ENCODE data around the gene DBX1. TPM values are rescaled to one million over a fixed set of nuclear protein-coding genes. Genes with fewer than 3 reads are reported as not detected.
"Not testable (repeated sequence)": the region's sequence is repeated elsewhere in the genome, so short reads cannot be mapped to it uniquely, and the experiment has no call there.

DBX1 gene
- total RNA-seq (not detected), polyA plus RNA-seq (not detected)
- long read RNA-seq, donor 1: 0 reads
- long read RNA-seq, donor 2: 0 reads
- long read RNA-seq, donor 3: 0 reads
- long read RNA-seq, donor 4: 0 reads
- long read RNA-seq, donor 5: 0 reads
- long read RNA-seq, donor 6: 0 reads
- long read RNA-seq, donor 7: 0 reads
- long read RNA-seq, donor 8: 0 reads
- long read RNA-seq, donor 9: 0 reads
- long read RNA-seq, donor 10: 0 reads

- no peak within 1 kb of the TSS for H3K27ac ChIP-seq (ENCODE audit: low read depth in 1 of 2, low read length in 1 of 2)
- 10% methylated on average over 30 of the region's 30 CpGs for WGBS
- H3K9me3 ChIP-seq (ENCODE audit: control insufficient read depth in 2 of 2, insufficient read depth in 1 of 2, low read length in 1 of 2): peaks cover 5 to 12% of the 10 kb centered on the region in 2 donors
Observed at GRCh38 chr11:20160425-20161229, at the start of gene DBX1. Gene DBX1, minus strand, starts transcription at chr11:20160475. Its CDS starts 151 bp downstream, at chr11:20160324.

GRCh38 chr11:20208622-20209111 is 48.4 kb upstream of the DBX1 start:
- WGBS: 14% methylated on average over 16 of the region's 16 CpGs
- H3K4me1 ChIP-seq (ENCODE audit: control insufficient read depth in 2 of 2, insufficient read depth in 2 of 2, low read length in 2 of 2): no peaks in the 10 kb centered on the region
- peaks cover 33 to 52% of the 10 kb centered on the region in 2 donors for H3K27me3 ChIP-seq (ENCODE audit: control insufficient read depth in 2 of 2, insufficient read depth in 1 of 2, low read length in 1 of 2)
- no peaks in the 10 kb centered on the region for H3K9me3 ChIP-seq (ENCODE audit: control insufficient read depth in 2 of 2, insufficient read depth in 1 of 2, low read length in 1 of 2)
- no peak overlapping the region for H3K27ac ChIP-seq (ENCODE audit: low read depth in 1 of 2, low read length in 1 of 2)
- no peaks in the 10 kb centered on the region for H3K36me3 ChIP-seq (ENCODE audit: control insufficient read depth in 2 of 2, insufficient read depth in 2 of 2, low read length in 1 of 2)
- no peak for DNase-seq (ENCODE audit: low read depth in 6 of 9, low spot score in 9 of 9)
- H3K4me3 ChIP-seq (ENCODE audit: low read length in 2 of 2): no peak overlapping the region

More at GRCh38 chr11:20160425-20161229, at the start of gene DBX1:
- H3K4me1 ChIP-seq (ENCODE audit: control insufficient read depth in 2 of 2, insufficient read depth in 2 of 2, low read length in 2 of 2): peaks cover 4 to 5% of the 10 kb centered on the region in 2 donors
- H3K27me3 ChIP-seq (ENCODE audit: control insufficient read depth in 2 of 2, insufficient read depth in 1 of 2, low read length in 1 of 2): peaks cover 90 to 100% of the 10 kb centered on the region in 2 donors
- H3K36me3 ChIP-seq (ENCODE audit: control insufficient read depth in 2 of 2, insufficient read depth in 2 of 2, low read length in 1 of 2): no peaks in the 10 kb centered on the region
- H3K4me3 ChIP-seq (ENCODE audit: low read length in 2 of 2): no peak within 1 kb of the TSS
- DNase-seq (ENCODE audit: low read depth in 6 of 9, low spot score in 9 of 9): no peak

GRCh38 chr11:20207781-20208621 is 47.7 kb upstream of the DBX1 start:
- no peaks in the 10 kb centered on the region for H3K36me3 ChIP-seq (ENCODE audit: control insufficient read depth in 2 of 2, insufficient read depth in 2 of 2, low read length in 1 of 2)
- DNase-seq (ENCODE audit: low read depth in 6 of 9, low spot score in 9 of 9): no peak
- no peaks in the 10 kb centered on the region for H3K9me3 ChIP-seq (ENCODE audit: control insufficient read depth in 2 of 2, insufficient read depth in 1 of 2, low read length in 1 of 2)
- WGBS: 12% methylated on average over 33 of the region's 33 CpGs
- no peaks in the 10 kb centered on the region for H3K4me1 ChIP-seq (ENCODE audit: control insufficient read depth in 2 of 2, insufficient read depth in 2 of 2, low read length in 2 of 2)
- H3K27ac ChIP-seq (ENCODE audit: low read depth in 1 of 2, low read length in 1 of 2): no peak overlapping the region
- H3K27me3 ChIP-seq (ENCODE audit: control insufficient read depth in 2 of 2, insufficient read depth in 1 of 2, low read length in 1 of 2): peaks cover 33 to 54% of the 10 kb centered on the region in 2 donors
- no peak overlapping the region for H3K4me3 ChIP-seq (ENCODE audit: low read length in 2 of 2)

GRCh38 chr11:20205807-20206206 is 45.5 kb upstream of the DBX1 start:
- Histone ChIP-seq H3K9me3 (ENCODE audit: control insufficient read depth in 2 of 2, insufficient read depth in 1 of 2, low read length in 1 of 2) (no peaks in the 10 kb centered on the region), H3K4me1 (ENCODE audit: control insufficient read depth in 2 of 2, insufficient read depth in 2 of 2, low read length in 2 of 2) (no peaks in the 10 kb centered on the region), H3K4me3 (ENCODE audit: low read length in 2 of 2) (no peak overlapping the region), H3K27me3 (ENCODE audit: control insufficient read depth in 2 of 2, insufficient read depth in 1 of 2, low read length in 1 of 2) (peaks cover 33 to 61% of the 10 kb centered on the region in 2 donors), H3K27ac (ENCODE audit: low read depth in 1 of 2, low read length in 1 of 2) (no peak overlapping the region), H3K36me3 (ENCODE audit: control insufficient read depth in 2 of 2, insufficient read depth in 2 of 2, low read length in 1 of 2) (no peaks in the 10 kb centered on the region)
- DNase-seq (ENCODE audit: low read depth in 6 of 9, low spot score in 9 of 9): no peak

- H3K27me3 ChIP-seq (ENCODE audit: control insufficient read depth in 2 of 2, insufficient read depth in 1 of 2, low read length in 1 of 2): peaks cover 26 to 51% of the 10 kb centered on the region in 2 donors
- no peaks in the 10 kb centered on the region for H3K4me1 ChIP-seq (ENCODE audit: control insufficient read depth in 2 of 2, insufficient read depth in 2 of 2, low read length in 2 of 2)
- H3K27ac ChIP-seq (ENCODE audit: low read depth in 1 of 2, low read length in 1 of 2): no peak overlapping the region
- no peak overlapping the region for H3K4me3 ChIP-seq (ENCODE audit: low read length in 2 of 2)
- no peaks in the 10 kb centered on the region for H3K36me3 ChIP-seq (ENCODE audit: control insufficient read depth in 2 of 2, insufficient read depth in 2 of 2, low read length in 1 of 2)
- no peaks in the 10 kb centered on the region for H3K9me3 ChIP-seq (ENCODE audit: control insufficient read depth in 2 of 2, insufficient read depth in 1 of 2, low read length in 1 of 2)
- no peak for DNase-seq (ENCODE audit: low read depth in 6 of 9, low spot score in 9 of 9)
Observed at GRCh38 chr11:20204681-20205080, 44.4 kb upstream of the DBX1 start.

- Histone ChIP-seq H3K4me3 (ENCODE audit: low read length in 2 of 2) (no peak overlapping the region), H3K36me3 (ENCODE audit: control insufficient read depth in 2 of 2, insufficient read depth in 2 of 2, low read length in 1 of 2) (no peaks in the 10 kb centered on the region), H3K9me3 (ENCODE audit: control insufficient read depth in 2 of 2, insufficient read depth in 1 of 2, low read length in 1 of 2) (no peaks in the 10 kb centered on the region), H3K27ac (ENCODE audit: low read depth in 1 of 2, low read length in 1 of 2) (no peak overlapping the region), H3K4me1 (ENCODE audit: control insufficient read depth in 2 of 2, insufficient read depth in 2 of 2, low read length in 2 of 2) (no peaks in the 10 kb centered on the region), H3K27me3 (ENCODE audit: control insufficient read depth in 2 of 2, insufficient read depth in 1 of 2, low read length in 1 of 2) (peaks cover 18 to 43% of the 10 kb centered on the region in 2 donors)
- DNase-seq (ENCODE audit: low read depth in 6 of 9, low spot score in 9 of 9): no peak
Observed at GRCh38 chr11:20203831-20204230, 43.6 kb upstream of the DBX1 start.

- 48% methylated on average over 2 of the region's 2 CpGs for WGBS
- no peak for DNase-seq (ENCODE audit: low read depth in 6 of 9, low spot score in 9 of 9)
- no peaks in the 10 kb centered on the region for H3K36me3 ChIP-seq (ENCODE audit: control insufficient read depth in 2 of 2, insufficient read depth in 2 of 2, low read length in 1 of 2)
- H3K4me3 ChIP-seq (ENCODE audit: low read length in 2 of 2): no peak overlapping the region
- no peaks in the 10 kb centered on the region for H3K9me3 ChIP-seq (ENCODE audit: control insufficient read depth in 2 of 2, insufficient read depth in 1 of 2, low read length in 1 of 2)
- no peak overlapping the region for H3K27ac ChIP-seq (ENCODE audit: low read depth in 1 of 2, low read length in 1 of 2)
- H3K27me3 ChIP-seq (ENCODE audit: control insufficient read depth in 2 of 2, insufficient read depth in 1 of 2, low read length in 1 of 2): peaks cover 0 to 17% of the 10 kb centered on the region in 2 donors
- H3K4me1 ChIP-seq (ENCODE audit: control insufficient read depth in 2 of 2, insufficient read depth in 2 of 2, low read length in 2 of 2): no peaks in the 10 kb centered on the region
Observed at GRCh38 chr11:20201231-20201630, 41.0 kb upstream of the DBX1 start.

- H3K9me3 ChIP-seq (ENCODE audit: control insufficient read depth in 2 of 2, insufficient read depth in 1 of 2, low read length in 1 of 2); H3K4me3 ChIP-seq (ENCODE audit: low read length in 2 of 2); H3K27ac ChIP-seq (ENCODE audit: low read depth in 1 of 2, low read length in 1 of 2); H3K36me3 ChIP-seq (ENCODE audit: control insufficient read depth in 2 of 2, insufficient read depth in 2 of 2, low read length in 1 of 2); DNase-seq (ENCODE audit: low read depth in 6 of 9, low spot score in 9 of 9); H3K4me1 ChIP-seq (ENCODE audit: control insufficient read depth in 2 of 2, insufficient read depth in 2 of 2, low read length in 2 of 2): not testable (repeated sequence)
- H3K27me3 ChIP-seq (ENCODE audit: control insufficient read depth in 2 of 2, insufficient read depth in 1 of 2, low read length in 1 of 2): peaks cover 0 to 15% of the 10 kb centered on the region in 2 donors
- 37% methylated on average over 5 of the region's 5 CpGs for WGBS
Observed at GRCh38 chr11:20200331-20200955, 40.2 kb upstream of the DBX1 start.
